Stomach (tissue), 4 donors: ENCODE data around the gene GZMM.

Experiments
- CTCF ChIP-seq, 7 experiments: fragments of 450-650 bp in 4 of 7; fragments of 200-600 bp in 3 of 7; sonication (generic) in 3 of 7; IDR thresholded peaks; one replicate each; pipeline ENCODE4 v1.5.1; 2016 to 2019; ENCODE audit warnings: antibody characterized with exemption in 7 of 7, control low read depth in 2 of 7, mild to moderate bottlenecking in 1 of 7
- POLR2AphosphoS5 ChIP-seq, 3 donors: sonication (generic); formaldehyde crosslinking; IDR thresholded peaks; one replicate each; pipeline ENCODE4 v1.6.1; 2016; ENCODE audit warnings: antibody characterized with exemption in 3 of 3

- TF ChIP-seq CTCF (IDR thresholded peaks at IDR 0.05) (no peak), POLR2AphosphoS5 (IDR thresholded peaks at IDR 0.05) (no peak)
Measured at GRCh38 chr19:519449-519865, 24.4 kb upstream of the GZMM start.
